Endothelial cell of umbilical vein (primary cell): ENCODE data around the gene FUT6. TPM values are rescaled to one million over a fixed set of nuclear protein-coding genes. Genes with fewer than 3 reads are reported as not detected.

ENCODE experiments used
- BruUV-seq: library from RNA; stranded (reverse); fragments of 400-500 nt; replicated peaks from 2 replicates; lab custom pipeline; 2021; lab: Mats Ljungman, UMichigan
- CTCF ChIA-PET: fragments of 300-600, 350-600 bp; sonication (Branson Sonifier 250); formaldehyde crosslinking; loops from one replicate; lab custom pipeline; 2021; ENCODE audit warnings: antibody characterized with exemption, inconsistent platforms; lab: Charles Lee
- POLR2A ChIA-PET: fragments of 300-600, 350-600 bp; sonication (Branson Sonifier 250); formaldehyde crosslinking; loops from one replicate; lab custom pipeline; 2021; ENCODE audit warnings: antibody characterized with exemption, inconsistent platforms; lab: Charles Lee
- DNase-seq: peaks from one replicate; pipeline ENCODE4 v3.0.0-alpha.2; 2011; ENCODE audit warnings: low read depth, low spot score
- FAIRE-seq: peaks from 2 replicates; lab custom pipeline; 2011; peaks lifted over from hg19 to GRCh38; lab: Jason Lieb, UNC
- H2AFZ ChIP-seq: 2 replicates; pipeline ENCODE4 v1.6.0; 2012; ENCODE audit warnings: low read depth, low read length, control low read depth, inconsistent platforms
- H3K27ac ChIP-seq: 2 replicates; pipeline ENCODE4 v1.5.1; 2011; ENCODE audit warnings: low read depth, mild to moderate bottlenecking, control low read depth, low read length, moderate library complexity; ENCODE audit not compliant: insufficient read depth
- H3K27me3 ChIP-seq, 2 experiments: 2 replicates each; pipeline versions ENCODE4 v1.6.0 to v1.6.1; 2011; ENCODE audit warnings: low read length in 2 of 2, mixed read lengths in 1 of 2; ENCODE audit not compliant: control insufficient read depth in 2 of 2, insufficient read depth in 2 of 2
- H3K36me3 ChIP-seq, 2 experiments: 2 replicates in 1 of 2; 3 replicates in 1 of 2; pipeline ENCODE4 v1.5.1; 2011; ENCODE audit warnings: low read length in 2 of 2, mild to moderate bottlenecking in 1 of 2, moderate library complexity in 1 of 2; ENCODE audit not compliant: control insufficient read depth in 2 of 2, insufficient read depth in 2 of 2; ENCODE audit errors: extremely low read depth in 1 of 2
- H3K4me1 ChIP-seq: 3 replicates; pipeline ENCODE4 v1.5.1; 2011; ENCODE audit warnings: mild to moderate bottlenecking, low read length; ENCODE audit not compliant: control insufficient read depth, insufficient read depth; ENCODE audit errors: extremely low read depth
- H3K4me2 ChIP-seq: 2 replicates; pipeline ENCODE4 v1.6.1; 2011; ENCODE audit warnings: low read length, control low read depth, mixed read lengths; ENCODE audit not compliant: insufficient read depth
- H3K4me3 ChIP-seq, 3 experiments: fragments of 200-600 bp in 1 of 3; sonication (generic), shearing (Covaris generic) in 1 of 3; replicated peaks in 1 of 3; 2 replicates each; pipeline ENCODE4 v1.5.1; 2011 to 2016; ENCODE audit warnings: control low read depth in 3 of 3, low read length in 3 of 3, mild to moderate bottlenecking in 2 of 3, inconsistent platforms in 1 of 3, low read depth in 1 of 3, moderate library complexity in 1 of 3; ENCODE audit not compliant: insufficient read depth in 1 of 3
- H3K79me2 ChIP-seq: 2 replicates; pipeline ENCODE4 v1.6.0; 2012; ENCODE audit warnings: low read length, inconsistent platforms; ENCODE audit not compliant: control insufficient read depth, insufficient read depth
- H3K9ac ChIP-seq: replicated peaks from 2 replicates; pipeline ENCODE3; 2011; ENCODE audit warnings: low read length, control low read depth; ENCODE audit not compliant: insufficient read depth; ENCODE audit errors: extremely low read depth
- H3K9me1 ChIP-seq: replicated peaks from 3 replicates; pipeline ENCODE4 v1.6.0; 2011; ENCODE audit warnings: mild to moderate bottlenecking, low read length; ENCODE audit not compliant: control insufficient read depth, insufficient read depth; ENCODE audit errors: extremely low read depth
- H3K9me3 ChIP-seq: replicated peaks from 2 replicates; pipeline ENCODE4 v1.5.1; 2012; ENCODE audit warnings: low read length, inconsistent platforms; ENCODE audit not compliant: control insufficient read depth, insufficient read depth
- H4K20me1 ChIP-seq: replicated peaks from 2 replicates; pipeline ENCODE3; 2011; ENCODE audit warnings: mild to moderate bottlenecking, low read length; ENCODE audit not compliant: control insufficient read depth, insufficient read depth; ENCODE audit errors: extremely low read depth
- EZH2 ChIP-seq: IDR thresholded peaks from 2 replicates; pipeline ENCODE4 v1.6.1; 2012; ENCODE audit warnings: borderline replicate concordance, low read depth, mild to moderate bottlenecking, moderate library complexity, low read length, inconsistent platforms; ENCODE audit not compliant: severe bottlenecking
- FOS ChIP-seq: IDR thresholded peaks from 2 replicates; pipeline ENCODE4 v1.6.1; 2011; ENCODE audit warnings: mild to moderate bottlenecking, low read length, moderate library complexity, borderline replicate concordance; ENCODE audit not compliant: insufficient read depth
- GATA2 ChIP-seq: IDR thresholded peaks from 2 replicates; pipeline ENCODE4 v1.7.0; 2011; ENCODE audit warnings: low read depth, mild to moderate bottlenecking, moderate library complexity, mixed read lengths, low read length; ENCODE audit not compliant: insufficient read length, insufficient read depth
- MAX ChIP-seq: IDR thresholded peaks from 2 replicates; pipeline ENCODE4 v1.6.1; 2011; ENCODE audit not compliant: insufficient read depth, insufficient read length
- MYC ChIP-seq: IDR thresholded peaks from one replicate; pipeline ENCODE4 v1.6.1; 2011; ENCODE audit warnings: mild to moderate bottlenecking, low read depth, low read length
- POLR2AphosphoS5 ChIP-seq: IDR thresholded peaks from 2 replicates; pipeline ENCODE4 v1.6.1; 2012; ENCODE audit warnings: low read depth, mild to moderate bottlenecking, control low read depth, low read length, moderate library complexity; ENCODE audit not compliant: insufficient read depth
- dilution Hi-C: fragments of 300-500 bp; cut with MboI; formaldehyde crosslinking; loops from one replicate; pipeline ENCODE4 v1.15.0; 2019; ENCODE audit warnings: low sequenced_read_pairs; ENCODE audit not compliant: extremely low pct_ligation_motif_present
- intact Hi-C: fragments of 100-400 bp; cut with micrococcal nuclease; formaldehyde crosslinking; loops from one replicate; pipeline ENCODE4 v1.10.0; 2022
- polyA plus RNA-seq, 4 experiments: library from polyadenylated mRNA; depleted of rRNA in 3 of 4; stranded (reverse) in 3 of 4; unstranded in 1 of 4; fragments of >200 nt; gene quantifications; 2 replicates each; pipeline versions ENCODE4 v1.2.1 to v1.2.3, GENCODE V29; 2011 to 2012; ENCODE audit warnings: missing spikeins in 1 of 4
- total RNA-seq: library from RNA; stranded (reverse); gene quantifications from 2 replicates; pipeline ENCODE4 v1.2.3, GENCODE V29; 2021

Gene FUT6
- total and polyA plus RNA-seq, 2 donors (not counting 3 experiments of a cell fraction or from before 2014, with no cell fraction given) = not detected

DNA sequence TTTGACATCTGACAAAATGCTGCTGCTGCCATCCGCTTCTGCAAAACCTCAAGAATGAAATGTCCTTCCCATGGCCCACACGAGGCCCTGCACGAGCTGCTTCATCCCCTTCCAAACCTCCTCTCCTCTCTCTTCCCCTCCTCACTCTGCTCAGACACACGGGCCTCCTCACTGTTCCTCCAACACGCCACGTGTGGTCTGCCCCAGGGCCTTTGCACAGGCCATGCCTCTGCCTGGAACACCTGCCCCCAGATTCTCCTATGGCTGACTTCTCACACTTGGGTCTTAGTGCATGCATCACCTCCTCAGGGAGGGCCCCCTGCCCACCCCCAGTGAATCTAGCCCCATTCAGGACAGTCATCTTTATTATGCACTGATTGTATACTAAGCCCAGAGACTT is 18.7 kb downstream of the FUT6 start:
- Histone ChIP-seq H3K27me3 (no peaks in the 10 kb centered on the region), H3K9me3 (no peaks in the 10 kb centered on the region), H3K4me2 (no peak overlapping the region), H3K36me3 (no peaks in the 10 kb centered on the region), H2AFZ (no peak overlapping the region), H3K4me1 (no peaks in the 10 kb centered on the region), H3K4me3 (no peak overlapping the region), H4K20me1 (no peaks in the 10 kb centered on the region), H3K79me2 (no peaks in the 10 kb centered on the region), H3K27ac (no peak overlapping the region), H3K9ac (no peak overlapping the region), H3K9me1 (no peaks in the 10 kb centered on the region)
- no peak for TF ChIP-seq GATA2
- TF ChIP-seq MAX = no peak
- TF ChIP-seq POLR2AphosphoS5 = no peak
- TF ChIP-seq EZH2 = no peak
- no peak for TF ChIP-seq MYC
- TF ChIP-seq FOS = no peak
- ChIA-PET CTCF (interaction anchor here (4.6 kb wide), 1 partner anchor 17 kb away, joined by 24 read pairs; the partner anchor contains the start of gene NRTN), POLR2A (no interaction called here)
- dilution Hi-C loops (no loop called here), intact Hi-C loops (no loop called here)
- no peak for FAIRE-seq
- no TSS peak for BruUV-seq
- DNase-seq = no peak

DNA sequence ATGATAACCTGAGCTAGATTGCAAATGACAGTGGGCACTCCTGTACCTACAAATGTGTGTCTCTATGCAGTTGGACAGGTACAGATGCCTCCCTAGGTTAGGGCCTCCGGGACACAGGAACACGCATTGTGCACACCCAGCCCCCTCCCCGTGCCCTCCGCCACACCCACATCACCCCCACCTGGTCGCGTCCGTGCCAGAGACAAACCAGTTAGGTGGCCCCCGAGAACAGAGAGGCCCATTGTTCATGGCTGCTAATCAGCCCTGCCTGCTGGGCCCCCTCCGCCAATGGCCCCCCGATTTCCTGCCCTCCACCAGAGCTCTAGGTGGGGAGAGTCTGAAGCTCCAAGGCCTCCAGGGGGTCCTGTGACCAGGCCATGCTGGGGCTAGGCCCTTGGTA is 20.9 kb downstream of the FUT6 start:
- intact Hi-C loops (no loop called here), dilution Hi-C loops (no loop called here)
- Histone ChIP-seq H3K36me3 (no peaks in the 10 kb centered on the region), H2AFZ (no peak overlapping the region), H4K20me1 (no peaks in the 10 kb centered on the region), H3K27ac (no peak overlapping the region), H3K9me3 (no peaks in the 10 kb centered on the region), H3K79me2 (no peaks in the 10 kb centered on the region), H3K4me3 (no peak overlapping the region), H3K4me2 (no peak overlapping the region), H3K9me1 (no peaks in the 10 kb centered on the region), H3K4me1 (no peaks in the 10 kb centered on the region), H3K9ac (no peak overlapping the region), H3K27me3 (no peaks in the 10 kb centered on the region)
- ChIA-PET CTCF (interaction anchor here (0.6 kb wide), 1 partner anchor 25 kb away, joined by 3 read pairs; no protein-coding TSS in a partner anchor), POLR2A (no interaction called here)
- no peak for DNase-seq
- TF ChIP-seq MYC = no peak
- no TSS peak for BruUV-seq
- no peak for FAIRE-seq
